ENCODE results near the gene PRTN3. TPM values are rescaled to one million over a fixed set of nuclear protein-coding genes. Genes with fewer than 3 reads are reported as not detected.
"Not testable (repeated sequence)": the region's sequence is repeated elsewhere in the genome, so short reads cannot be mapped to it uniquely, and the experiment has no call there.

PRTN3 gene
- total and polyA plus RNA-seq, 4 donors: 0.17 to 225 (median 1.7) TPM

- 35% methylated on average over 67 of the region's 67 CpGs for WGBS
- Histone ChIP-seq H3K27ac (ENCODE audit: low read depth in 1 of 2, low read length in 2 of 2) (no peak overlapping the region), H3K4me1 (ENCODE audit: control insufficient read depth in 4 of 4, insufficient read depth in 4 of 4, low read length in 3 of 4) (peaks cover 5 to 12% (median 8%) of the 10 kb centered on the region in 4 donors), H3K9ac (ENCODE audit: low read depth in 1 of 2, low read length in 2 of 2) (no peak overlapping the region), H3K27me3 (ENCODE audit: control insufficient read depth in 4 of 4, insufficient read depth in 4 of 4, low read length in 3 of 4) (no peaks in the 10 kb centered on the region), H3K4me3 (ENCODE audit: low read depth in 1 of 3, low read length in 3 of 3) (no peak overlapping the region), H3K9me3 (ENCODE audit: control insufficient read depth in 4 of 4, low read length in 3 of 4) (no peaks in the 10 kb centered on the region), H3K36me3 (ENCODE audit: control insufficient read depth in 4 of 4, insufficient read depth in 3 of 4, low read depth in 1 of 4, low read length in 3 of 4) (no peaks in the 10 kb centered on the region)
- no peak for DNase-seq (ENCODE audit: low spot score)
- TF ChIP-seq GABPA (IDR thresholded peaks at IDR 0.05 in 1 of 2, conservative IDR thresholded peaks at IDR 0.05 in 1 of 2) (no peak), TAF1 (conservative IDR thresholded peaks at IDR 0.05) (no peak), REST (IDR thresholded peaks at IDR 0.05) (no peak), RXRA (IDR thresholded peaks at IDR 0.05) (no peak), EGR1 (IDR thresholded peaks at IDR 0.05; ENCODE audit: low read depth in 2 of 2) (no peak), ATF3 (IDR thresholded peaks at IDR 0.05) (no peak), HNF4G (IDR thresholded peaks at IDR 0.05) (no peak), YY1 (IDR thresholded peaks at IDR 0.05) (no peak), FOXA2 (IDR thresholded peaks at IDR 0.05) (no peak), FOXA1 (IDR thresholded peaks at IDR 0.05) (no peak), JUND (IDR thresholded peaks at IDR 0.05) (no peak), CTCF (IDR thresholded peaks at IDR 0.05; ENCODE audit: low read depth, low read length, missing input control) (no peak), HNF4A (conservative IDR thresholded peaks at IDR 0.05) (no peak), MAX (IDR thresholded peaks at IDR 0.05) (no peak)
Measured at GRCh38 chr19:853014-853585, 12.3 kb downstream of the PRTN3 start.

GRCh38 chr19:853614-854220 is 12.9 kb downstream of the PRTN3 start:
- H3K36me3 ChIP-seq (ENCODE audit: control insufficient read depth in 4 of 4, insufficient read depth in 3 of 4, low read depth in 1 of 4, low read length in 3 of 4); H3K27ac ChIP-seq (ENCODE audit: low read depth in 1 of 2, low read length in 2 of 2); H3K4me3 ChIP-seq (ENCODE audit: low read depth in 1 of 3, low read length in 3 of 3); H3K27me3 ChIP-seq (ENCODE audit: control insufficient read depth in 4 of 4, insufficient read depth in 4 of 4, low read length in 3 of 4); H3K9me3 ChIP-seq (ENCODE audit: control insufficient read depth in 4 of 4, low read length in 3 of 4); H3K9ac ChIP-seq (ENCODE audit: low read depth in 1 of 2, low read length in 2 of 2); DNase-seq (ENCODE audit: low spot score): not testable (repeated sequence)
- peaks cover 5 to 12% (median 8%) of the 10 kb centered on the region in 4 donors for H3K4me1 ChIP-seq (ENCODE audit: control insufficient read depth in 4 of 4, insufficient read depth in 4 of 4, low read length in 3 of 4)
- WGBS: 75% methylated on average over 12 of the region's 17 CpGs

Measured in liver (tissue), 9 donors.